Calu3 (cell line): ENCODE data around the gene RUNDC3A. TPM values are rescaled to one million over a fixed set of nuclear protein-coding genes. Genes with fewer than 3 reads are reported as not detected.

Source experiments
- BruUV-seq: library from RNA; stranded (reverse); fragments of 400-500 nt; replicated peaks from 2 replicates; lab custom pipeline; 2021; lab: Mats Ljungman, UMichigan
- CTCF ChIA-PET: fragments of 300-600 bp; sonication (Branson Sonifier 250); formaldehyde crosslinking; loops from one replicate; lab custom pipeline; 2022; ENCODE audit warnings: antibody characterized with exemption; lab: Charles Lee
- DNase-seq: peaks from one replicate; pipeline ENCODE4 v3.0.0; 2022
- H3K27ac Mint-ChIP-seq: one replicate; pipeline ENCODE4 v1.8.0; 2022; ENCODE audit warnings: mixed read lengths; ENCODE audit not compliant: unreplicated experiment
- H3K27me3 Mint-ChIP-seq: one replicate; pipeline ENCODE4 v1.8.0; 2022; ENCODE audit warnings: mixed read lengths; ENCODE audit not compliant: unreplicated experiment
- H3K36me3 Mint-ChIP-seq: one replicate; pipeline ENCODE4 v1.8.0; 2022; ENCODE audit warnings: mild to moderate bottlenecking, moderate library complexity, mixed read lengths; ENCODE audit not compliant: insufficient read depth, unreplicated experiment
- H3K4me1 Mint-ChIP-seq: one replicate; pipeline ENCODE4 v1.8.0; 2022; ENCODE audit warnings: mild to moderate bottlenecking, low read depth, mixed read lengths; ENCODE audit not compliant: unreplicated experiment
- H3K4me3 Mint-ChIP-seq: one replicate; pipeline ENCODE4 v1.8.0; 2022; ENCODE audit warnings: mild to moderate bottlenecking, low read depth, moderate library complexity, mixed read lengths; ENCODE audit not compliant: unreplicated experiment
- H3K9me3 Mint-ChIP-seq: one replicate; pipeline ENCODE4 v1.8.0; 2022; ENCODE audit warnings: low read depth, mixed read lengths; ENCODE audit not compliant: unreplicated experiment
- CTCF ChIP-seq: fragments of 200-600 bp; IDR thresholded peaks from one replicate; pipeline ENCODE4 v1.8.0; 2022; ENCODE audit warnings: antibody characterized with exemption; ENCODE audit not compliant: unreplicated experiment
- intact Hi-C: fragments of 100-400 bp; cut with micrococcal nuclease; formaldehyde crosslinking; loops from one replicate; pipeline ENCODE4 v1.10.0; 2022; ENCODE audit not compliant: unreplicated experiment
- total RNA-seq: library from RNA; stranded (reverse); gene quantifications from 2 replicates; pipeline ENCODE4 v1.2.3, GENCODE V29; 2022

Gene RUNDC3A
- total RNA-seq, 1 experiment from 2014 or later: 1.2 TPM

- no peak for DNase-seq
- Mint-ChIP-seq H3K4me3 (no peak overlapping the region), H3K27ac (no peak overlapping the region), H3K27me3 (peaks cover 13% of the 10 kb centered on the region), H3K9me3 (no peaks in the 10 kb centered on the region), H3K36me3 (no peaks in the 10 kb centered on the region), H3K4me1 (peaks cover 17% of the 10 kb centered on the region)
- intact Hi-C loops: no loop called here
- no TSS peak for BruUV-seq
- TF ChIP-seq CTCF: no peak
- CTCF ChIA-PET: interaction anchor here (0.7 kb wide), 1 partner anchor 26 kb away, joined by 3 read pairs; no protein-coding TSS in a partner anchor
These were observed 24.9 kb upstream of the RUNDC3A start for GRCh38 chr17:44283344-44284023.

- no peak overlapping the region for H3K4me3 Mint-ChIP-seq
- peaks cover 18% of the 10 kb centered on the region for H3K27me3 Mint-ChIP-seq
- H3K4me1 Mint-ChIP-seq: peaks cover 17% of the 10 kb centered on the region
- intact Hi-C loops: no loop called here
- no peak for DNase-seq
- no peak for TF ChIP-seq CTCF
- no peak overlapping the region for H3K27ac Mint-ChIP-seq
- CTCF ChIA-PET: interaction anchor here (0.6 kb wide), 1 partner anchor 1950 kb away, joined by 3 read pairs; no protein-coding TSS in a partner anchor
- H3K9me3 Mint-ChIP-seq: no peaks in the 10 kb centered on the region
- BruUV-seq: no TSS peak
- H3K36me3 Mint-ChIP-seq: no peaks in the 10 kb centered on the region
These were observed 24.4 kb upstream of the RUNDC3A start for GRCh38 chr17:44284024-44284400.

DNA sequence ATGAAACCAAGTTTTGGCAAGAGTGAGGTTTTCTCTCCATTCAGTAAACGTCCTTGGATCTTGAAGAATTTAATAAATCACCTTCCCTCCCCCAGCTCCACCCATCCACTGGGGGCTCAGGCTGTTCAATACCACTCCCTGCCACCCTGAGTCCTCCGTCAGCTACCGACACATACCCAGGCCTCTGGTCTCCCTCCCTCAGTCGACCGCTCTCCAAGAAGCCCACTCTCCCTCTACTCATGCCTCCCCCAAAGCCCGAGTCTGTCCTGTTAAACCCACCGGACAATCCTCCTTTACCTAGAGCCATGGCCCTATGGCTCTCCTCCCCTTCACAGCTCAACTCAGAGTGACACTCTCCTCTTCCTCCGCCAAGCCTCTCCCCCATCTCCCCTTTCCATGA is 20.8 kb upstream of the RUNDC3A start:
- no peak overlapping the region for H3K27ac Mint-ChIP-seq
- no peaks in the 10 kb centered on the region for H3K4me1 Mint-ChIP-seq
- no TSS peak for BruUV-seq

GRCh38 chr17:44293509-44294226 is 14.7 kb upstream of the RUNDC3A start:
- Mint-ChIP-seq H3K4me1 (no peaks in the 10 kb centered on the region), H3K9me3 (no peaks in the 10 kb centered on the region), H3K27ac (no peak overlapping the region), H3K27me3 (peaks cover 68% of the 10 kb centered on the region), H3K36me3 (no peaks in the 10 kb centered on the region), H3K4me3 (no peak overlapping the region)
- intact Hi-C loops: no loop called here
- CTCF ChIA-PET: no interaction called here
- TF ChIP-seq CTCF: no peak
- BruUV-seq: no TSS peak
- no peak for DNase-seq

More for the DNA sequence above, 20.8 kb upstream of the RUNDC3A start:
- Mint-ChIP-seq H3K27me3 (peaks cover 45% of the 10 kb centered on the region), H3K36me3 (no peaks in the 10 kb centered on the region), H3K9me3 (no peaks in the 10 kb centered on the region), H3K4me3 (no peak overlapping the region)
- no peak for DNase-seq
- TF ChIP-seq CTCF: no peak
- CTCF ChIA-PET: no interaction called here
- intact Hi-C loops: no loop called here
